ENCODE results near the gene GDA. TPM values are rescaled to one million over a fixed set of nuclear protein-coding genes. Genes with fewer than 3 reads are reported as not detected.

Gene GDA
- total RNA-seq, 1 donor from 2014 or later = 0.07 TPM

Other genes starting within 250 kb of the GDA start
- 17.4 and 21.6 TPM in 2 replicates for gene ABHD17B, start 238.2 kb upstream of the GDA start, total RNA-seq
- gene C9orf85, start 237.8 kb upstream of the GDA start, total RNA-seq = 8.3 and 9.8 TPM in 2 replicates
- not detected in 2 replicates for gene C9orf57, start 88.8 kb upstream of the GDA start, total RNA-seq
- 95.5 and 99.1 TPM in 2 replicates for gene ZFAND5, start 215.8 kb downstream of the GDA start, total RNA-seq